OCI-M2 (cell line): Measurements from ENCODE around the gene CEACAM5.

ENCODE experiments used
- DNase-seq: peaks from one replicate; lab custom pipeline; 2025; ENCODE audit not compliant: unreplicated experiment; lab: John Stamatoyannopoulos, UW

Gene CEACAM5

GRCh38 chr19:41708481-41708880 lies at the start of gene CEACAM5:
TSS of gene CEACAM5 (plus strand) at chr19:41708626. CDS start at chr19:41708732, 106 bp downstream.
- no peak for DNase-seq

GRCh38 chr19:41666075-41666474 lies 42.4 kb upstream of the CEACAM5 start:
- no peak for DNase-seq

- DNase-seq: no peak
Observed at GRCh38 chr19:41668315-41668714, 40.1 kb upstream of the CEACAM5 start.

- no peak for DNase-seq
Observed at GRCh38 chr19:41670755-41671154, 37.7 kb upstream of the CEACAM5 start.

- DNase-seq: no peak
Observed at GRCh38 chr19:41671486-41671885, 36.9 kb upstream of the CEACAM5 start.

- DNase-seq: no peak
Observed at GRCh38 chr19:41682437-41682836, 26.0 kb upstream of the CEACAM5 start.

GRCh38 chr19:41687419-41687818 lies 21.0 kb upstream of the CEACAM5 start:
- no peak for DNase-seq

- no peak for DNase-seq
Observed at GRCh38 chr19:41688098-41688497, 20.3 kb upstream of the CEACAM5 start, which contains the start of gene CEACAM7. TSS of gene CEACAM7 (minus strand) at chr19:41688270. CDS start at chr19:41688165, 105 bp downstream.

- no peak for DNase-seq
Observed at GRCh38 chr19:41688687-41689086, 19.7 kb upstream of the CEACAM5 start.

- no peak for DNase-seq
Observed at GRCh38 chr19:41689993-41690800, 18.2 kb upstream of the CEACAM5 start.

- no peak for DNase-seq
Observed at GRCh38 chr19:41690801-41691065, 17.7 kb upstream of the CEACAM5 start.

- no peak for DNase-seq
Observed at GRCh38 chr19:41691268-41691970, 17.0 kb upstream of the CEACAM5 start.

GRCh38 chr19:41694196-41694595 lies 14.2 kb upstream of the CEACAM5 start:
- DNase-seq: no peak

- no peak for DNase-seq
Observed at GRCh38 chr19:41694831-41695635, 13.4 kb upstream of the CEACAM5 start.

GRCh38 chr19:41695745-41696144 lies 12.7 kb upstream of the CEACAM5 start:
- no peak for DNase-seq

- DNase-seq: no peak
Observed at GRCh38 chr19:41696402-41697197, 11.8 kb upstream of the CEACAM5 start.

GRCh38 chr19:41697198-41697855 lies 11.1 kb upstream of the CEACAM5 start:
- DNase-seq: no peak

- no peak for DNase-seq
Observed at GRCh38 chr19:41698746-41699230, 9.6 kb upstream of the CEACAM5 start.

- no peak for DNase-seq
Observed at GRCh38 chr19:41699231-41699967, 9.0 kb upstream of the CEACAM5 start.

- no peak for DNase-seq
Observed at GRCh38 chr19:41699968-41700323, 8.5 kb upstream of the CEACAM5 start.
